Mesenchymal stem cell (in vitro differentiated cells and primary cell): Measurements from ENCODE around the gene PRB2.
"Not testable (repeated sequence)": the region's sequence is repeated elsewhere in the genome, so short reads cannot be mapped to it uniquely, and the experiment has no call there.

Source experiments
- DNase-seq: peaks from one replicate; pipeline ENCODE4 v3.0.0-alpha.2; 2013
- H2AFZ ChIP-seq: one replicate; pipeline ENCODE4 v1.6.1; 2013; ENCODE audit warnings: low read depth, mild to moderate bottlenecking, control low read depth, inconsistent platforms, low read length, moderate library complexity
- H2AK5ac ChIP-seq: 2 replicates; pipeline ENCODE4 v1.6.1; 2013; ENCODE audit warnings: low read length, moderate library complexity, mild to moderate bottlenecking, inconsistent platforms; ENCODE audit not compliant: severe bottlenecking
- H2BK120ac ChIP-seq: one replicate; pipeline ENCODE4 v1.6.1; 2013; ENCODE audit warnings: low read depth, mild to moderate bottlenecking, inconsistent platforms, low read length, moderate library complexity
- H2BK12ac ChIP-seq, 2 experiments: one replicate each; pipeline ENCODE4 v1.6.1; 2013; ENCODE audit warnings: inconsistent platforms in 2 of 2, low read length in 2 of 2, mild to moderate bottlenecking in 2 of 2, moderate library complexity in 2 of 2, control low read depth in 1 of 2
- H2BK15ac ChIP-seq: one replicate; pipeline ENCODE4 v1.6.1; 2013; ENCODE audit warnings: mild to moderate bottlenecking, low read depth, inconsistent platforms; ENCODE audit not compliant: poor library complexity, severe bottlenecking
- H2BK5ac ChIP-seq: 2 replicates; pipeline ENCODE4 v1.6.1; 2013; ENCODE audit warnings: low read depth, mild to moderate bottlenecking, low read length, control low read depth, inconsistent platforms; ENCODE audit not compliant: poor library complexity, severe bottlenecking
- H3K14ac ChIP-seq, 2 experiments: one replicate each; pipeline ENCODE4 v1.6.1; 2013; ENCODE audit warnings: inconsistent platforms in 2 of 2, low read length in 2 of 2, control low read depth in 1 of 2, mild to moderate bottlenecking in 1 of 2, moderate library complexity in 1 of 2
- H3K18ac ChIP-seq, 2 experiments: one replicate each; pipeline ENCODE4 v1.6.1; 2013; ENCODE audit warnings: inconsistent platforms in 2 of 2, low read length in 2 of 2, control low read depth in 1 of 2, low read depth in 1 of 2, mild to moderate bottlenecking in 1 of 2
- H3K23ac ChIP-seq, 2 experiments: one replicate each; pipeline ENCODE4 v1.6.1; 2013; ENCODE audit warnings: inconsistent platforms in 2 of 2, low read length in 2 of 2, mild to moderate bottlenecking in 2 of 2, moderate library complexity in 2 of 2, control low read depth in 1 of 2
- H3K27ac ChIP-seq: 2 replicates; pipeline ENCODE4 v1.5.1; 2013; ENCODE audit warnings: mild to moderate bottlenecking, moderate library complexity, low read length, control low read depth, inconsistent platforms; ENCODE audit not compliant: poor library complexity, severe bottlenecking
- H3K27me3 ChIP-seq, 2 experiments: 2 replicates each; pipeline versions ENCODE4 v1.6.1 to v1.7.0; 2013; ENCODE audit warnings: low read length in 2 of 2, mild to moderate bottlenecking in 2 of 2, moderate library complexity in 2 of 2, control low read depth in 1 of 2, inconsistent platforms in 1 of 2; ENCODE audit not compliant: control insufficient read depth in 1 of 2, insufficient read depth in 1 of 2
- H3K36me3 ChIP-seq, 2 experiments: 2 replicates each; pipeline versions ENCODE4 v1.6.1 to v1.7.0; 2013; ENCODE audit warnings: low read length in 2 of 2, control low read depth in 1 of 2, inconsistent platforms in 1 of 2, low read depth in 1 of 2, mild to moderate bottlenecking in 1 of 2; ENCODE audit not compliant: insufficient read depth in 2 of 2, control insufficient read depth in 1 of 2
- H3K4ac ChIP-seq, 2 experiments: one replicate each; pipeline ENCODE4 v1.6.1; 2013; ENCODE audit warnings: inconsistent platforms in 2 of 2, low read length in 2 of 2, mild to moderate bottlenecking in 2 of 2, moderate library complexity in 2 of 2, control low read depth in 1 of 2, low read depth in 1 of 2
- H3K4me1 ChIP-seq: 2 replicates; pipeline ENCODE4 v1.6.1; 2013; ENCODE audit warnings: low read depth, low read length, control low read depth; ENCODE audit not compliant: control insufficient read depth, insufficient read depth
- H3K4me2 ChIP-seq: 2 replicates; pipeline ENCODE4 v1.6.1; 2013; ENCODE audit warnings: low read length, mild to moderate bottlenecking, inconsistent platforms; ENCODE audit not compliant: poor library complexity, severe bottlenecking
- H3K4me3 ChIP-seq, 2 experiments: 2 replicates each; pipeline versions ENCODE4 v1.5.1 to v1.7.0; 2013; ENCODE audit warnings: low read length in 2 of 2, mild to moderate bottlenecking in 2 of 2, control low read depth in 1 of 2, low read depth in 1 of 2; ENCODE audit not compliant: insufficient read depth in 1 of 2
- H3K79me1 ChIP-seq: replicated peaks from 2 replicates; pipeline ENCODE4 v1.6.1; 2013; ENCODE audit warnings: mild to moderate bottlenecking, control low read depth, low read length, inconsistent platforms; ENCODE audit not compliant: poor library complexity, severe bottlenecking
- H3K9ac ChIP-seq: 2 replicates; pipeline ENCODE4 v1.7.0; 2013; ENCODE audit warnings: mild to moderate bottlenecking, low read length, moderate library complexity
- H3K9me3 ChIP-seq: 2 replicates; pipeline ENCODE4 v1.7.0; 2013; ENCODE audit warnings: mild to moderate bottlenecking, low read length; ENCODE audit not compliant: control insufficient read depth
- H4K8ac ChIP-seq: one replicate; pipeline ENCODE4 v1.6.1; 2013; ENCODE audit warnings: inconsistent platforms, mild to moderate bottlenecking, low read length, moderate library complexity
- H4K91ac ChIP-seq: one replicate; pipeline ENCODE4 v1.6.1; 2013; ENCODE audit warnings: mild to moderate bottlenecking, low read length, inconsistent platforms
- WGBS: methylation state at CpG from one replicate; pipeline ENCODE4 v1.1.7; 2013; ENCODE audit warnings: mixed read lengths; 5-methylcytosine and 5-hydroxymethylcytosine counted together

The PRB2 gene

GRCh38 chr12:11391456-11391855 is 3.9 kb downstream of the PRB2 start:
- H2BK12ac ChIP-seq, H2BK5ac ChIP-seq, H3K27me3 ChIP-seq, H2AK5ac ChIP-seq, H4K8ac ChIP-seq, H3K14ac ChIP-seq, H3K18ac ChIP-seq, H4K91ac ChIP-seq, H3K4me1 ChIP-seq, H3K27ac ChIP-seq, H2AFZ ChIP-seq, H2BK120ac ChIP-seq, H3K79me1 ChIP-seq, H3K4me3 ChIP-seq, DNase-seq, H3K36me3 ChIP-seq, H3K9me3 ChIP-seq, H3K9ac ChIP-seq, H2BK15ac ChIP-seq, H3K23ac ChIP-seq, H3K4me2 ChIP-seq, H3K4ac ChIP-seq: not testable (repeated sequence)
- 54% methylated on average over 1 of the region's 3 CpGs for WGBS

DNA sequence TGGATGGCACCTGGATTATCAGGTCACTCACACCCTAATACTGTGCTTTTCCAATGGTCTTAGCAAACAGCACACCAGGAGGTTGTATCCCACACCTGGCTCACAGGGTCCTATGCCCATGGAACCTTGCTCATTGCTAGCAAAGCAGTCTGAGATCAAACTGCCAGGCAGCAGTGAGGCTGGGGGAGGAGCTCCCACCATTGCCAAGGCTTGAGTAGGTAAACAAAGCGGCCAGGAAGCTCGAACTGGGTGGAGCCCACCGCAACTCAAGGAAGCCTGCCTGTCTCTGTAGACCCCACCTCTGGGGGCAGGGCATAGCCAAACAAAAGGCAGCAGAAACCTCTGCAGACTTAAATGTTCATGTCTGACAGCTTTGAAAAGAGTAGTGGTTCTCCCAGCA is 17.9 kb downstream of the PRB2 start:
- not testable (repeated sequence) for H2AFZ ChIP-seq, H3K14ac ChIP-seq, H4K8ac ChIP-seq, H3K4me1 ChIP-seq, H3K79me1 ChIP-seq, H3K18ac ChIP-seq, H3K9ac ChIP-seq, H2BK5ac ChIP-seq, H3K4ac ChIP-seq, H3K36me3 ChIP-seq, H2BK120ac ChIP-seq, H2BK12ac ChIP-seq, H4K91ac ChIP-seq, H2AK5ac ChIP-seq, H3K27me3 ChIP-seq, H3K4me2 ChIP-seq, DNase-seq, H3K27ac ChIP-seq, H2BK15ac ChIP-seq, H3K23ac ChIP-seq, H3K4me3 ChIP-seq
- peaks cover 11% of the 10 kb centered on the region for H3K9me3 ChIP-seq
- WGBS = 71% methylated on average over 3 of the region's 3 CpGs

- H3K23ac ChIP-seq = no peak overlapping the region
- H3K36me3 ChIP-seq = no peaks in the 10 kb centered on the region
- no peak overlapping the region for H3K4me2 ChIP-seq
- no peak overlapping the region for H2AK5ac ChIP-seq
- H3K4ac ChIP-seq = no peak overlapping the region
- no peak overlapping the region for H4K91ac ChIP-seq
- H3K4me1 ChIP-seq = no peaks in the 10 kb centered on the region
- no peaks in the 10 kb centered on the region for H3K9me3 ChIP-seq
- H3K14ac ChIP-seq = no peak overlapping the region
- no peak overlapping the region for H3K4me3 ChIP-seq
- H2AFZ ChIP-seq = no peak overlapping the region
- no peak overlapping the region for H2BK120ac ChIP-seq
- H2BK12ac ChIP-seq = no peak overlapping the region
- H3K18ac ChIP-seq = no peak overlapping the region
- H2BK15ac ChIP-seq = no peak overlapping the region
- no peaks in the 10 kb centered on the region for H3K79me1 ChIP-seq
- no peak for DNase-seq
- no peaks in the 10 kb centered on the region for H3K27me3 ChIP-seq
- no peak overlapping the region for H3K9ac ChIP-seq
- H3K27ac ChIP-seq = no peak overlapping the region
- no peak overlapping the region for H4K8ac ChIP-seq
- H2BK5ac ChIP-seq = no peak overlapping the region
Observed at GRCh38 chr12:11361151-11361550, 34.2 kb downstream of the PRB2 start.

GRCh38 chr12:11360205-11360883 is 35.0 kb downstream of the PRB2 start:
- H2BK5ac ChIP-seq, H3K9ac ChIP-seq, H3K79me1 ChIP-seq, H3K14ac ChIP-seq, H4K8ac ChIP-seq, H4K91ac ChIP-seq, H3K27ac ChIP-seq, H2AFZ ChIP-seq, H3K9me3 ChIP-seq, H3K4me2 ChIP-seq, H3K23ac ChIP-seq, H3K4ac ChIP-seq, H2BK120ac ChIP-seq, H3K4me1 ChIP-seq, H2BK15ac ChIP-seq, H3K36me3 ChIP-seq, H2BK12ac ChIP-seq, H2AK5ac ChIP-seq, DNase-seq, H3K18ac ChIP-seq, H3K27me3 ChIP-seq: not testable (repeated sequence)
- H3K4me3 ChIP-seq = peak overlapping the region in 1 of 2 experiments; percentile 37
- no CpG with 5 or more reads among the region's 1 CpG for WGBS
